ENCODE results near the gene RPGRIP1L. TPM values are rescaled to one million over a fixed set of nuclear protein-coding genes. Genes with fewer than 3 reads are reported as not detected.

Gene RPGRIP1L
- total and polyA plus RNA-seq, 12 donors: 2.6 to 11.6 (median 6.6) TPM

- intact Hi-C loops (cut with DNase I): no loop called here
- Histone ChIP-seq H3K27ac (no peak overlapping the region), H3K36me3 (replicated peaks in 1 of 2) (no peaks in the 10 kb centered on the region), H3K4me1 (replicated peaks in 1 of 2) (peaks cover 8 to 27% of the 10 kb centered on the region in 2 donors), H3K4me3 (no peak overlapping the region), H3K9me3 (replicated peaks in 1 of 3) (no peaks in the 10 kb centered on the region), H3K27me3 (no peaks in the 10 kb centered on the region)
- no peak for TF ChIP-seq POLR2A (IDR thresholded peaks at IDR 0.05)
- no peak for TF ChIP-seq CTCF (IDR thresholded peaks at IDR 0.05)
- 87 to 95% (median 90%) methylated on average over 3 of the region's 3 CpGs for WGBS, 4 donors
- no peak for DNase-seq
These were observed 32.6 kb upstream of the RPGRIP1L start for GRCh38 chr16:53736297-53736696.

GRCh38 chr16:53734908-53735307 lies 31.2 kb upstream of the RPGRIP1L start:
- H3K9me3 ChIP-seq (replicated peaks in 1 of 3): no peaks in the 10 kb centered on the region
- no peaks in the 10 kb centered on the region for H3K36me3 ChIP-seq (replicated peaks in 1 of 2)
- intact Hi-C loops (cut with DNase I): no loop called here
- no peak overlapping the region for H3K27ac ChIP-seq
- no peak for DNase-seq
- 95 to 100% (median 97%) methylated on average over 2 of the region's 2 CpGs for WGBS, 4 donors
- peaks cover 8 to 17% of the 10 kb centered on the region in 2 donors for H3K4me1 ChIP-seq (replicated peaks in 1 of 2)
- no peaks in the 10 kb centered on the region for H3K27me3 ChIP-seq
- TF ChIP-seq CTCF (IDR thresholded peaks at IDR 0.05) (no peak), POLR2A (IDR thresholded peaks at IDR 0.05) (no peak)
- H3K4me3 ChIP-seq: no peak overlapping the region

GRCh38 chr16:53732296-53732929 lies 28.8 kb upstream of the RPGRIP1L start:
- Histone ChIP-seq H3K9me3 (replicated peaks in 1 of 3) (no peaks in the 10 kb centered on the region), H3K27ac (no peak overlapping the region), H3K4me1 (replicated peaks in 1 of 2) (peaks cover 8 to 20% of the 10 kb centered on the region in 2 donors), H3K36me3 (replicated peaks in 1 of 2) (no peaks in the 10 kb centered on the region), H3K4me3 (no peak overlapping the region), H3K27me3 (no peaks in the 10 kb centered on the region)
- WGBS, 4 donors: 35 to 43% (median 39%) methylated on average over 4 of the region's 4 CpGs
- intact Hi-C loops (cut with DNase I): no loop called here
- TF ChIP-seq POLR2A (IDR thresholded peaks at IDR 0.05) (no peak), CTCF (IDR thresholded peaks at IDR 0.05) (no peak)
- peak in 5 of 7 donors; percentile 33 to 66 (median 42) for DNase-seq

- Histone ChIP-seq H3K36me3 (replicated peaks in 1 of 2) (no peaks in the 10 kb centered on the region), H3K27ac (no peak overlapping the region), H3K27me3 (no peaks in the 10 kb centered on the region), H3K9me3 (replicated peaks in 1 of 3) (no peaks in the 10 kb centered on the region), H3K4me1 (replicated peaks in 1 of 2) (peaks cover 18 to 31% of the 10 kb centered on the region in 2 donors), H3K4me3 (no peak overlapping the region)
- intact Hi-C loops (cut with DNase I): no loop called here
- DNase-seq: no peak
- WGBS, 4 donors: 94 to 99% (median 96%) methylated on average over 3 of the region's 3 CpGs
- no peak for TF ChIP-seq CTCF (IDR thresholded peaks at IDR 0.05)
- TF ChIP-seq POLR2A (IDR thresholded peaks at IDR 0.05): no peak
These were observed 27.0 kb upstream of the RPGRIP1L start for GRCh38 chr16:53730693-53731092.

Data from adrenal gland (tissue), 12 donors.